GM12872 (cell line): ENCODE measurements around the gene EMX1.
A peak's percentile ranks its signal among the peaks of the same experiment; 100 is the strongest.

Experiments used
- TF ChIP-seq, protein P1 (sequence below): IDR thresholded peaks from 3 replicates; pipeline ENCODE4 v1.5.1; 2011; ENCODE audit warnings: low read depth, mild to moderate bottlenecking, low read length, moderate library complexity; ENCODE audit not compliant: insufficient read depth

The EMX1 gene

DNA sequence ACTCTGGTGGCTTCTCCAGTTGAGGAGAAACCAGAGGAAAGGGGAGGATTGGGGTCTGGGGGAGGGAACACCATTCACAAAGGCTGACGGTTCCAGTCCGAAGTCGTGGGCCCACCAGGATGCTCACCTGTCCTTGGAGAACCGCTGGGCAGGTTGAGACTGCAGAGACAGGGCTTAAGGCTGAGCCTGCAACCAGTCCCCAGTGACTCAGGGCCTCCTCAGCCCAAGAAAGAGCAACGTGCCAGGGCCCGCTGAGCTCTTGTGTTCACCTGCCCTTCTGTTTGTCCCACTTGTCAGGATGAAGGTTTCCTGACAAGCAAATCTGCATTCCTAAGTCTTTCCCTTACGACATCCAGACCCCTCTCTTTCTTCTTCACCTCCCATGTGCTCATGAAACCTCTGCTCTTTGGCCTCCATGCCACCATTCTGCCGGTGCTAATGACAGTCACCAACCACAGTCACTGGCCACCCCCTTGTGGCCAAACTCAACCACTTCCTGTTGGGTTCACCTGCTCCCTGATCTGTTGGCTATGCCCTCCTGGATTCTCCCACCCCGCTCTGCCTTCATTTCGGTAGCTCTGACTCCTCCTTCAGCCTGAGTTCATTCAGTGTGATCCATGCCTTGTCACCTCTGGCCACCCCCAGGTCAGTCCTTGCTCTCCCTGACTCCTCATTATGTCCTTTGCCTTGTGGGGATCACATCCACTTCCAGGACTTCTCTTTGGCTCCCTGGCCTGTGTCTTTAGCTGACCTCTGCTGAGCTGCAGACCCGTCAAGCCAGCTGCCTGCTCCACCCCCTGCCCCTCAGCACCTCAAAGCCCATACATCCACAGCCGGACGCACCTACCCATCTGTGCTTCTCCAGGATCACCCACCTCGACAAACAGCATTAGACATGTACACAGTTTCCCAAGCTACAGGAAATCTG is 17.6 kb downstream of the EMX1 start:
- TF ChIP-seq, protein P1, sequence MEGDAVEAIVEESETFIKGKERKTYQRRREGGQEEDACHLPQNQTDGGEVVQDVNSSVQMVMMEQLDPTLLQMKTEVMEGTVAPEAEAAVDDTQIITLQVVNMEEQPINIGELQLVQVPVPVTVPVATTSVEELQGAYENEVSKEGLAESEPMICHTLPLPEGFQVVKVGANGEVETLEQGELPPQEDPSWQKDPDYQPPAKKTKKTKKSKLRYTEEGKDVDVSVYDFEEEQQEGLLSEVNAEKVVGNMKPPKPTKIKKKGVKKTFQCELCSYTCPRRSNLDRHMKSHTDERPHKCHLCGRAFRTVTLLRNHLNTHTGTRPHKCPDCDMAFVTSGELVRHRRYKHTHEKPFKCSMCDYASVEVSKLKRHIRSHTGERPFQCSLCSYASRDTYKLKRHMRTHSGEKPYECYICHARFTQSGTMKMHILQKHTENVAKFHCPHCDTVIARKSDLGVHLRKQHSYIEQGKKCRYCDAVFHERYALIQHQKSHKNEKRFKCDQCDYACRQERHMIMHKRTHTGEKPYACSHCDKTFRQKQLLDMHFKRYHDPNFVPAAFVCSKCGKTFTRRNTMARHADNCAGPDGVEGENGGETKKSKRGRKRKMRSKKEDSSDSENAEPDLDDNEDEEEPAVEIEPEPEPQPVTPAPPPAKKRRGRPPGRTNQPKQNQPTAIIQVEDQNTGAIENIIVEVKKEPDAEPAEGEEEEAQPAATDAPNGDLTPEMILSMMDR = peak; percentile 67

- TF ChIP-seq, protein P1 = no peak
Measured at GRCh38 chr2:72935611-72935957, 18.3 kb downstream of the EMX1 start.

DNA sequence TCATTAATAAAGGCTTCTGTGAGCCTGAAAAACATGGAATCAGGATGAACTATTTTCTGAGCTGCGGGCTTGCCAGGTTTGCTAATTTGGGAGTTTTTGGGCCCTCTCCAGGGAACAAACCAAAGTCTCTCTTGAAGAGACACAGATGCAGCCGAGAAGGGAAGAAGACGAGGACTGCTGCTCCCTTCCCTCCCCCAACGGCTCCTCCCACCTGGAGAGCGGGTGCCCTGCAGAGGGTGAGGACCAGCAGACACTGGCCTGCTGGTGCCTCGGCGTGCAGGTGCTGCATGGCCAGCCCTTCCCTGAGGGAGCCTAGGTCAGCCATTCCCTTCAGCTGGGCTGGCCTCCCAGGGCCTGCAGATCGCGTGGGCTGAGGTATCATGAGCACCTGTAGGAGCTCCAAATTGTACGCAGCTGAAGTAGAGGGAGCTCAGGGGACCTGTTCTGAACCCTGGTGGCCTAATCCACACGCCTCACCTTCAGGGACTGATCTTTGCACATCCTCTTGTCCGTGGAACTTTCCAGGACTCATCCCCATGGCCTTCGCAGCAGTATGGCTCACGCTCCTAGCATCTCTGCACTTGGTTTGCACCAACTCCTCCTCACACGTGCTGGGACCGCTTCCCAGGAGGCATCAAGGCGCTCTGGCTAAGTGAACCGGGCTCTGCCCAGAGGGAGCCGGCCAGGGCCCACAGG is 19.5 kb downstream of the EMX1 start:
- TF ChIP-seq, protein P1 = no peak

- TF ChIP-seq, protein P1 = no peak
Measured at GRCh38 chr2:72937356-72937669, 20.0 kb downstream of the EMX1 start.

DNA sequence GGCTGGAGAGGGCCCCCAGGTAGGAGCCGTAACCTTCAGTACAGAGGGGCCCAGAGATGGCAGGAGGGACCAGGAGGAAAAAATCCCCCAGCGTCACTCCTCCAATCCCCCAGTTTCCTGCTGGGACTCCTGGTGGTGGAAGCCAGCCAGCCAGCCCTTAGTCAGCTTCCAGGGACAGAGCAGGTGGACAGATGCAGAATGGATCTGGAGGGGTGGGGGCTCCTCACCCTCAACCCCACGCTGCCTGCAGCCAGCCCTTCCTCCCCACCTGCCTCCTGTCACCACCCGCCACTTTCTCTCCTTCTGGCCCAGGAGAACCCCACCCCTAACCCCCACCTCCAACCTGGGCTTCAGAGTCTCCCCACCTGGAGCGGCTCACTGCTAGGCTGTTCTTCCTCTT is 21.1 kb downstream of the EMX1 start:
- TF ChIP-seq, protein P1 = no peak

DNA sequence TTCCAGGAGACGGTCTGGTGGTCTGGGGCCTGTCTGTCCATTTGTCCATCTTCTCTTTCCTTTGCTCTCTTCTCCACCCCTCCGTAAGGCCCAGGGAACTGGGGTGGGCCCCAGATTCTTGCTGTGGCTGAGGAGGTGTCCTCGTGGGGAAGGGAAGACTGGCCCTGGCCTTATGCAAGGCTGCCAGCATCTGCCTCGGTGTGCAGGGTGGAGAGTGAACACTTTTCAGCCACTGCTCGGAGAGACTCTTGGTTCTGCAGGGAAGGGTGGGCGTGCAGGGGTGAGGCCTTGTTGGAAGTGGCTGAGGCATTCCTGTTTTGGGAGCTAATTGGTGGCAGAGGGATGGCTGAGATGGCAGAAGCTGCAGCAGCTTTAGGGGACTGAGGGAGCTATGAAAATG is 23.0 kb downstream of the EMX1 start:
- TF ChIP-seq, protein P1 = no peak

- TF ChIP-seq, protein P1 = no peak
Measured at GRCh38 chr2:72940786-72941185, 23.5 kb downstream of the EMX1 start.
